Uterus (tissue), 2 donors: ENCODE data around the gene AADACL4.

Experiments used
- POLR2A ChIP-seq, 2 donors: fragments of 450-650 bp; IDR thresholded peaks; one replicate each; pipeline ENCODE4 v1.6.1; 2016; ENCODE audit warnings: antibody characterized with exemption in 2 of 2, mild to moderate bottlenecking in 1 of 2, moderate library complexity in 1 of 2
- TF ChIP-seq, protein P1 (sequence below), 4 experiments: fragments of 200-600 bp in 2 of 4; fragments of 450-650 bp in 2 of 4; sonication (generic) in 2 of 4; IDR thresholded peaks; one replicate each; pipeline ENCODE4 v1.5.1; 2016 to 2019; ENCODE audit warnings: antibody characterized with exemption in 4 of 4, mild to moderate bottlenecking in 2 of 4, moderate library complexity in 1 of 4

DNA sequence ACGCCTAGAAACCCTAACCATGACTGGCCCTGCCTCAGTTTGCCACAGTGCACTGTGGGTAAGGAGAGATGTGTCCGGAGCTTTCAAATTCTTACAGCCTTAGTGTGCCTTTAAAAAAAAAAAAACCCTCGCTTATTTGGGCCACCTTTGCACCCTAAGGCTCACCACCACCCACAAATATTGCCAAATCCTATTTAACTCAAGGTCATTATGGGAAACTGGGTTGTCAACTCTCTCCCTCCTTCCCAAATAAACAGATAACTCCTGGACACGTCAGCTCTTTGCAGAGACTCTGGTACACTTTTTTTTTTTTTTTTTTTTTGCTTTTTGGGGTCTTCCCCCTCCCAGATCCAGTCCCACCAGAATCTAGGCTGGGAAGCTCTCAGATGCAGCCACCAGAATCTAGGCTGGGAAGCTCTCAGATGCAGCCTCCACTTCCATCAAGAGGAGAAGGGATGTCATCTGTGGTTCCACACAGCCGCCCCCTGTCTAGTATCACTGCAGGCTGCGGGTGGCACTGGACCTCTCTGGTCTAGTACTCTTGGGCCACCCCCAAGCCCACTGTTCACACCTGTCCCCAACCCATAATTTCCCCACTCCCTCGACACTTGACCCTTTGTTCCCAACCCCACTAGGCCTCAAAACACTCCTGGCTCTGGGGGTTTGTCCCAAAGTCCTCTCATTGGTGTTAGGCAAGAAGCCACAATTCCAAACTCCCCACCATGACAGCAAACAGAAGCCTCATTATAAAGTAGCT, 29.3 kb upstream of the AADACL4 start:
- TF ChIP-seq POLR2A (IDR thresholded peaks at IDR 0.05) = no peak
- TF ChIP-seq, protein P1, sequence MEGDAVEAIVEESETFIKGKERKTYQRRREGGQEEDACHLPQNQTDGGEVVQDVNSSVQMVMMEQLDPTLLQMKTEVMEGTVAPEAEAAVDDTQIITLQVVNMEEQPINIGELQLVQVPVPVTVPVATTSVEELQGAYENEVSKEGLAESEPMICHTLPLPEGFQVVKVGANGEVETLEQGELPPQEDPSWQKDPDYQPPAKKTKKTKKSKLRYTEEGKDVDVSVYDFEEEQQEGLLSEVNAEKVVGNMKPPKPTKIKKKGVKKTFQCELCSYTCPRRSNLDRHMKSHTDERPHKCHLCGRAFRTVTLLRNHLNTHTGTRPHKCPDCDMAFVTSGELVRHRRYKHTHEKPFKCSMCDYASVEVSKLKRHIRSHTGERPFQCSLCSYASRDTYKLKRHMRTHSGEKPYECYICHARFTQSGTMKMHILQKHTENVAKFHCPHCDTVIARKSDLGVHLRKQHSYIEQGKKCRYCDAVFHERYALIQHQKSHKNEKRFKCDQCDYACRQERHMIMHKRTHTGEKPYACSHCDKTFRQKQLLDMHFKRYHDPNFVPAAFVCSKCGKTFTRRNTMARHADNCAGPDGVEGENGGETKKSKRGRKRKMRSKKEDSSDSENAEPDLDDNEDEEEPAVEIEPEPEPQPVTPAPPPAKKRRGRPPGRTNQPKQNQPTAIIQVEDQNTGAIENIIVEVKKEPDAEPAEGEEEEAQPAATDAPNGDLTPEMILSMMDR (IDR thresholded peaks at IDR 0.05) = no peak
